ENCODE results near the gene CISTR. TPM values are rescaled to one million over a fixed set of nuclear protein-coding genes. Genes with fewer than 3 reads are reported as not detected.

The CISTR gene
- total RNA-seq, 1 experiment from 2014 or later: not detected

GRCh38 chr12:53744130-53744441 lies 7.7 kb downstream of the CISTR start:
- DNase-seq (ENCODE audit: low read depth): no peak

- DNase-seq (ENCODE audit: low read depth): peak; percentile 54
Measured at GRCh38 chr12:53743266-53744129, 8.3 kb downstream of the CISTR start.

- DNase-seq (ENCODE audit: low read depth): no peak
Measured at GRCh38 chr12:53740130-53740491, 11.7 kb downstream of the CISTR start.

GRCh38 chr12:53739214-53740129 lies 12.3 kb downstream of the CISTR start:
- no peak for DNase-seq (ENCODE audit: low read depth)

GRCh38 chr12:53738406-53739213 lies 13.2 kb downstream of the CISTR start:
- DNase-seq (ENCODE audit: low read depth): no peak

GRCh38 chr12:53737951-53738405 lies 13.8 kb downstream of the CISTR start:
- no peak for DNase-seq (ENCODE audit: low read depth)

GRCh38 chr12:53737093-53737808 lies 14.5 kb downstream of the CISTR start:
- DNase-seq (ENCODE audit: low read depth): no peak

GRCh38 chr12:53736592-53736991 lies 15.2 kb downstream of the CISTR start:
- DNase-seq (ENCODE audit: low read depth): no peak

GRCh38 chr12:53735556-53735955 lies 16.2 kb downstream of the CISTR start:
- DNase-seq (ENCODE audit: low read depth): no peak

GRCh38 chr12:53734425-53734824 lies 17.4 kb downstream of the CISTR start:
- no peak for DNase-seq (ENCODE audit: low read depth)

- DNase-seq (ENCODE audit: low read depth): no peak
Measured at GRCh38 chr12:53733807-53734200, 18.0 kb downstream of the CISTR start.

- DNase-seq (ENCODE audit: low read depth): no peak
Measured at GRCh38 chr12:53733051-53733806, 18.6 kb downstream of the CISTR start.

- DNase-seq (ENCODE audit: low read depth): peak; percentile 26
Measured at GRCh38 chr12:53729644-53730043, 22.1 kb downstream of the CISTR start.

- DNase-seq (ENCODE audit: low read depth): no peak
Measured at GRCh38 chr12:53728206-53728605, 23.6 kb downstream of the CISTR start.

GRCh38 chr12:53727310-53728041 lies 24.3 kb downstream of the CISTR start, which contains the start of gene CALCOCO1:
Gene CALCOCO1 (minus strand): TSS chr12:53727452. CDS start chr12:53725242, 2,210 bp downstream.
- DNase-seq (ENCODE audit: low read depth): peak; percentile 99

GRCh38 chr12:53726946-53727309 lies 24.9 kb downstream of the CISTR start:
- peak; percentile 41 for DNase-seq (ENCODE audit: low read depth)

- peak; percentile 36 for DNase-seq (ENCODE audit: low read depth)
Measured at GRCh38 chr12:53726341-53726740, 25.4 kb downstream of the CISTR start.

- no peak for DNase-seq (ENCODE audit: low read depth)
Measured at GRCh38 chr12:53725824-53726223, 26.0 kb downstream of the CISTR start.

GRCh38 chr12:53722450-53723041 lies 29.2 kb downstream of the CISTR start:
- no peak for DNase-seq (ENCODE audit: low read depth)
